Measurements from ENCODE around the gene NAIF1.

The NAIF1 gene

GRCh38 chr9:128087262-128087661 is 20.1 kb upstream of the NAIF1 start:
- Histone ChIP-seq H2AFZ (ENCODE audit: low read depth, low read length) (no peak overlapping the region), H3K4me3 (ENCODE audit: low read length) (no peak overlapping the region), H3K27ac (ENCODE audit: low read length) (no peak overlapping the region), H3K27me3 (ENCODE audit: low read depth, low read length) (no peaks in the 10 kb centered on the region), H4K20me1 (ENCODE audit: insufficient read depth, low read length) (no peaks in the 10 kb centered on the region), H3K36me3 (replicated peaks; ENCODE audit: low read depth, low read length) (peaks cover 13% of the 10 kb centered on the region), H3K4me2 (ENCODE audit: low read length) (no peak overlapping the region), H3K79me2 (ENCODE audit: low read length) (peaks cover 48% of the 10 kb centered on the region), H3K9me3 (ENCODE audit: insufficient read depth, low read length) (no peaks in the 10 kb centered on the region), H3K4me1 (ENCODE audit: low read length) (peaks cover 3% of the 10 kb centered on the region; the same call in 1 of the 2 replicates), H3K9ac (ENCODE audit: low read length) (no peak overlapping the region)
- TF ChIP-seq EZH2phosphoT487 (IDR thresholded peaks at IDR 0.05; ENCODE audit: low read depth) (no peak), CTCF (IDR thresholded peaks at IDR 0.05; ENCODE audit: low read depth, low read length) (no peak)

- Histone ChIP-seq H3K9ac (ENCODE audit: low read length) (no peak overlapping the region), H3K4me1 (ENCODE audit: low read length) (peaks cover 9% of the 10 kb centered on the region; the same call in 1 of the 2 replicates), H3K4me3 (ENCODE audit: low read length) (no peak overlapping the region), H3K79me2 (ENCODE audit: low read length) (peaks cover 37% of the 10 kb centered on the region), H3K27me3 (ENCODE audit: low read depth, low read length) (no peaks in the 10 kb centered on the region), H3K9me3 (ENCODE audit: insufficient read depth, low read length) (no peaks in the 10 kb centered on the region), H2AFZ (ENCODE audit: low read depth, low read length) (no peak overlapping the region), H3K36me3 (replicated peaks; ENCODE audit: low read depth, low read length) (peaks cover 13% of the 10 kb centered on the region), H4K20me1 (ENCODE audit: insufficient read depth, low read length) (no peaks in the 10 kb centered on the region), H3K27ac (ENCODE audit: low read length) (no peak overlapping the region), H3K4me2 (ENCODE audit: low read length) (no peak overlapping the region)
- no peak for TF ChIP-seq EZH2phosphoT487 (IDR thresholded peaks at IDR 0.05; ENCODE audit: low read depth)
- TF ChIP-seq CTCF (IDR thresholded peaks at IDR 0.05; ENCODE audit: low read depth, low read length), result no peak
Measured at GRCh38 chr9:128085943-128086342, 18.8 kb upstream of the NAIF1 start.

- Histone ChIP-seq H3K9ac (ENCODE audit: low read length) (no peak overlapping the region), H3K79me2 (ENCODE audit: low read length) (peaks cover 33% of the 10 kb centered on the region), H3K27me3 (ENCODE audit: low read depth, low read length) (no peaks in the 10 kb centered on the region), H3K9me3 (ENCODE audit: insufficient read depth, low read length) (no peaks in the 10 kb centered on the region), H3K4me2 (ENCODE audit: low read length) (no peak overlapping the region), H3K27ac (ENCODE audit: low read length) (no peak overlapping the region), H3K4me3 (ENCODE audit: low read length) (no peak overlapping the region), H2AFZ (ENCODE audit: low read depth, low read length) (no peak overlapping the region), H4K20me1 (ENCODE audit: insufficient read depth, low read length) (no peaks in the 10 kb centered on the region), H3K36me3 (replicated peaks; ENCODE audit: low read depth, low read length) (peaks cover 13% of the 10 kb centered on the region), H3K4me1 (ENCODE audit: low read length) (peaks cover 11% of the 10 kb centered on the region; the same call in 1 of the 2 replicates)
- no peak for TF ChIP-seq CTCF (IDR thresholded peaks at IDR 0.05; ENCODE audit: low read depth, low read length)
Measured at GRCh38 chr9:128084746-128085145, 17.6 kb upstream of the NAIF1 start.

- peaks cover 11% of the 10 kb centered on the region; the same call in 1 of the 2 replicates for H3K4me1 ChIP-seq (ENCODE audit: low read length)
- H3K27ac ChIP-seq (ENCODE audit: low read length), result no peak overlapping the region
- 0 out of 2 replicates have a peak, but pooled peaks cover 2% of the 10 kb centered on the region for H4K20me1 ChIP-seq (ENCODE audit: insufficient read depth, low read length)
- H3K79me2 ChIP-seq (ENCODE audit: low read length), result peaks cover 32% of the 10 kb centered on the region
- H3K9me3 ChIP-seq (ENCODE audit: insufficient read depth, low read length), result no peaks in the 10 kb centered on the region
- no peak overlapping the region for H3K4me2 ChIP-seq (ENCODE audit: low read length)
- no peak overlapping the region for H2AFZ ChIP-seq (ENCODE audit: low read depth, low read length)
- no peak overlapping the region for H3K9ac ChIP-seq (ENCODE audit: low read length)
- peaks cover 8% of the 10 kb centered on the region for H3K36me3 ChIP-seq (replicated peaks; ENCODE audit: low read depth, low read length)
- TF ChIP-seq EZH2phosphoT487 (IDR thresholded peaks at IDR 0.05; ENCODE audit: low read depth) (no peak), CTCF (IDR thresholded peaks at IDR 0.05; ENCODE audit: low read depth, low read length) (no peak)
- H3K27me3 ChIP-seq (ENCODE audit: low read depth, low read length), result no peaks in the 10 kb centered on the region
- H3K4me3 ChIP-seq (ENCODE audit: low read length), result no peak overlapping the region
Measured at GRCh38 chr9:128082151-128082550, 15.0 kb upstream of the NAIF1 start.
